ENCODE results near the gene KMO. TPM values are rescaled to one million over a fixed set of nuclear protein-coding genes. Genes with fewer than 3 reads are reported as not detected.

KMO gene
- total and polyA plus RNA-seq, 2 of the 13 experiments (the other 11 are each of a cell fraction or from before 2014, with no cell fraction given), result 0.01 TPM; not detected in 1

- TF ChIP-seq ATRX (CRISPR knock-in tag; IDR thresholded peaks at IDR 0.05; ENCODE audit: borderline replicate concordance) (peak; percentile 27; the same call in 1 of the 2 replicates), NKX3-1 (CRISPR knock-in tag; IDR thresholded peaks at IDR 0.05) (no peak), KLF12 (CRISPR knock-in tag; IDR thresholded peaks at IDR 0.05; ENCODE audit: borderline replicate concordance) (no peak), NFYC (CRISPR knock-in tag; IDR thresholded peaks at IDR 0.05) (0 out of 2 replicates have a peak, but pooled peaks have one; percentile 18), MAX (IDR thresholded peaks at IDR 0.05) (peak; percentile 8; the same call in 1 of the 2 replicates), FOXC1 (CRISPR knock-in tag; IDR thresholded peaks at IDR 0.05; ENCODE audit: borderline replicate concordance) (no peak), ZNF616 (CRISPR knock-in tag; IDR thresholded peaks at IDR 0.05; ENCODE audit: low read depth) (no peak), ZSCAN29 (CRISPR knock-in tag; conservative IDR thresholded peaks at IDR 0.05) (0 out of 2 replicates have a peak, but pooled peaks have one; percentile 46), NR0B2 (CRISPR knock-in tag; IDR thresholded peaks at IDR 0.05) (no peak), ZNF207 (IDR thresholded peaks at IDR 0.05; ENCODE audit: borderline replicate concordance) (no peak), ZNF282 (IDR thresholded peaks at IDR 0.05; ENCODE audit: partially characterized antibody) (no peak), TFAP4 (IDR thresholded peaks at IDR 0.05; ENCODE audit: borderline replicate concordance, low read depth) (no peak), MEF2D (CRISPR knock-in tag; IDR thresholded peaks at IDR 0.05) (peak; percentile 66; the same call in 1 of the 2 replicates)
- TF ChIP-seq, protein P1, sequence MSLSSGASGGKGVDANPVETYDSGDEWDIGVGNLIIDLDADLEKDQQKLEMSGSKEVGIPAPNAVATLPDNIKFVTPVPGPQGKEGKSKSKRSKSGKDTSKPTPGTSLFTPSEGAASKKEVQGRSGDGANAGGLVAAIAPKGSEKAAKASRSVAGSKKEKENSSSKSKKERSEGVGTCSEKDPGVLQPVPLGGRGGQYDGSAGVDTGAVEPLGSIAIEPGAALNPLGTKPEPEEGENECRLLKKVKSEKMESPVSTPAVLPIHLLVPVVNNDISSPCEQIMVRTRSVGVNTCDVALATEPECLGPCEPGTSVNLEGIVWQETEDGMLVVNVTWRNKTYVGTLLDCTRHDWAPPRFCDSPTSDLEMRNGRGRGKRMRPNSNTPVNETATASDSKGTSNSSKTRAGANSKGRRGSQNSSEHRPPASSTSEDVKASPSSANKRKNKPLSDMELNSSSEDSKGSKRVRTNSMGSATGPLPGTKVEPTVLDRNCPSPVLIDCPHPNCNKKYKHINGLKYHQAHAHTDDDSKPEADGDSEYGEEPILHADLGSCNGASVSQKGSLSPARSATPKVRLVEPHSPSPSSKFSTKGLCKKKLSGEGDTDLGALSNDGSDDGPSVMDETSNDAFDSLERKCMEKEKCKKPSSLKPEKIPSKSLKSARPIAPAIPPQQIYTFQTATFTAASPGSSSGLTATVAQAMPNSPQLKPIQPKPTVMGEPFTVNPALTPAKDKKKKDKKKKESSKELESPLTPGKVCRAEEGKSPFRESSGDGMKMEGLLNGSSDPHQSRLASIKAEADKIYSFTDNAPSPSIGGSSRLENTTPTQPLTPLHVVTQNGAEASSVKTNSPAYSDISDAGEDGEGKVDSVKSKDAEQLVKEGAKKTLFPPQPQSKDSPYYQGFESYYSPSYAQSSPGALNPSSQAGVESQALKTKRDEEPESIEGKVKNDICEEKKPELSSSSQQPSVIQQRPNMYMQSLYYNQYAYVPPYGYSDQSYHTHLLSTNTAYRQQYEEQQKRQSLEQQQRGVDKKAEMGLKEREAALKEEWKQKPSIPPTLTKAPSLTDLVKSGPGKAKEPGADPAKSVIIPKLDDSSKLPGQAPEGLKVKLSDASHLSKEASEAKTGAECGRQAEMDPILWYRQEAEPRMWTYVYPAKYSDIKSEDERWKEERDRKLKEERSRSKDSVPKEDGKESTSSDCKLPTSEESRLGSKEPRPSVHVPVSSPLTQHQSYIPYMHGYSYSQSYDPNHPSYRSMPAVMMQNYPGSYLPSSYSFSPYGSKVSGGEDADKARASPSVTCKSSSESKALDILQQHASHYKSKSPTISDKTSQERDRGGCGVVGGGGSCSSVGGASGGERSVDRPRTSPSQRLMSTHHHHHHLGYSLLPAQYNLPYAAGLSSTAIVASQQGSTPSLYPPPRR (CRISPR knock-in tag; IDR thresholded peaks at IDR 0.05; ENCODE audit: borderline replicate concordance), result no peak
- TF ChIP-seq, protein P2, sequence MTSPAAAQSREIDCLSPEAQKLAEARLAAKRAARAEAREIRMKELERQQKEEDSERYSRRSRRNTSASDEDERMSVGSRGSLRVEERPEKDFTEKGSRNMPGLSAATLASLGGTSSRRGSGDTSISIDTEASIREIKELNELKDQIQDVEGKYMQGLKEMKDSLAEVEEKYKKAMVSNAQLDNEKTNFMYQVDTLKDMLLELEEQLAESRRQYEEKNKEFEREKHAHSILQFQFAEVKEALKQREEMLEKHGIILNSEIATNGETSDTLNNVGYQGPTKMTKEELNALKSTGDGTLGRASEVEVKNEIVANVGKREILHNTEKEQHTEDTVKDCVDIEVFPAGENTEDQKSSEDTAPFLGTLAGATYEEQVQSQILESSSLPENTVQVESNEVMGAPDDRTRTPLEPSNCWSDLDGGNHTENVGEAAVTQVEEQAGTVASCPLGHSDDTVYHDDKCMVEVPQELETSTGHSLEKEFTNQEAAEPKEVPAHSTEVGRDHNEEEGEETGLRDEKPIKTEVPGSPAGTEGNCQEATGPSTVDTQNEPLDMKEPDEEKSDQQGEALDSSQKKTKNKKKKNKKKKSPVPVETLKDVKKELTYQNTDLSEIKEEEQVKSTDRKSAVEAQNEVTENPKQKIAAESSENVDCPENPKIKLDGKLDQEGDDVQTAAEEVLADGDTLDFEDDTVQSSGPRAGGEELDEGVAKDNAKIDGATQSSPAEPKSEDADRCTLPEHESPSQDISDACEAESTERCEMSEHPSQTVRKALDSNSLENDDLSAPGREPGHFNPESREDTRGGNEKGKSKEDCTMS (CRISPR knock-in tag; conservative IDR thresholded peaks at IDR 0.05), result no peak
Observed at GRCh38 chr1:241640867-241641622, 108.9 kb downstream of the KMO start (continued).

Data from HepG2 (cell line).